ENCODE data around the gene PLBD2.

Gene PLBD2

GRCh38 chr12:113418213-113418879 lies 60.0 kb downstream of the PLBD2 start:
- Histone ChIP-seq H3K9me3 (ENCODE audit: control extremely low read depth in 1 of 5, control insufficient read depth in 4 of 5, insufficient read depth in 2 of 5, low read depth in 1 of 5, low read length in 4 of 5) (no peaks in the 10 kb centered on the region), H3K27me3 (replicated peaks in 2 of 5; ENCODE audit: control insufficient read depth in 4 of 5, insufficient read depth in 5 of 5, low read length in 4 of 5) (no peaks in the 10 kb centered on the region), H3K4me3 (ENCODE audit: control insufficient read depth in 1 of 7, extremely low read depth in 1 of 7, insufficient read depth in 4 of 7, low read depth in 2 of 7, low read length in 6 of 7) (no peak overlapping the region), H3K27ac (ENCODE audit: insufficient read depth in 1 of 2, low read depth in 1 of 2, low read length in 2 of 2, poor library complexity in 1 of 2, severe bottlenecking in 2 of 2) (no peak overlapping the region), H3K36me3 (ENCODE audit: control insufficient read depth in 4 of 4, insufficient read depth in 4 of 4, low read length in 3 of 4) (no peaks in the 10 kb centered on the region), H3K4me1 (ENCODE audit: control extremely low read depth in 1 of 4, control insufficient read depth in 4 of 4, insufficient read depth in 4 of 4, low read length in 3 of 4) (peaks cover 0 to 42% (median 29%) of the 10 kb centered on the region in 4 experiments)
- 98% methylated on average over 7 of the region's 13 CpGs for WGBS (ENCODE audit: insufficient coverage)
- ChIA-PET CTCF (interaction anchor here (1.5 kb wide), 1 partner anchor 12 kb away, joined by 7 read pairs; no protein-coding TSS in a partner anchor), POLR2A (no interaction called here)
- DNase-seq, result no peak

- H3K27me3 ChIP-seq (replicated peaks in 2 of 5; ENCODE audit: control insufficient read depth in 4 of 5, insufficient read depth in 5 of 5, low read length in 4 of 5), result no peaks in the 10 kb centered on the region
- H3K27ac ChIP-seq (ENCODE audit: insufficient read depth in 1 of 2, low read depth in 1 of 2, low read length in 2 of 2, poor library complexity in 1 of 2, severe bottlenecking in 2 of 2), result peak overlapping the region in 1 of 2 experiments; percentile 86
- WGBS (ENCODE audit: insufficient coverage), result 100% methylated on average over 1 of the region's 2 CpGs
- H3K4me1 ChIP-seq (ENCODE audit: control extremely low read depth in 1 of 4, control insufficient read depth in 4 of 4, insufficient read depth in 4 of 4, low read length in 3 of 4), result peaks cover 0 to 36% (median 31%) of the 10 kb centered on the region in 4 experiments
- no peak overlapping the region for H3K4me3 ChIP-seq (ENCODE audit: control insufficient read depth in 1 of 7, extremely low read depth in 1 of 7, insufficient read depth in 4 of 7, low read depth in 2 of 7, low read length in 6 of 7)
- POLR2A ChIA-PET, result no interaction called here
- DNase-seq, result peak in 1 of 3 donors; percentile 30
- H3K9me3 ChIP-seq (ENCODE audit: control extremely low read depth in 1 of 5, control insufficient read depth in 4 of 5, insufficient read depth in 2 of 5, low read depth in 1 of 5, low read length in 4 of 5), result no peaks in the 10 kb centered on the region
- CTCF ChIA-PET, result interaction anchor here (1.2 to 1.9 kb wide), 2 partner anchors 17 to 188 kb away, joined by 3 to 4 read pairs; partner anchors contain the start of gene SDS
- peaks cover 0 to 4% (median 3%) of the 10 kb centered on the region in 4 experiments for H3K36me3 ChIP-seq (ENCODE audit: control insufficient read depth in 4 of 4, insufficient read depth in 4 of 4, low read length in 3 of 4)
Observed at GRCh38 chr12:113420996-113421595, 62.7 kb downstream of the PLBD2 start.

- Histone ChIP-seq H3K36me3 (ENCODE audit: control insufficient read depth in 4 of 4, insufficient read depth in 4 of 4, low read length in 3 of 4) (peaks cover 0 to 4% (median 3%) of the 10 kb centered on the region in 4 experiments), H3K9me3 (ENCODE audit: control extremely low read depth in 1 of 5, control insufficient read depth in 4 of 5, insufficient read depth in 2 of 5, low read depth in 1 of 5, low read length in 4 of 5) (no peaks in the 10 kb centered on the region), H3K4me1 (ENCODE audit: control extremely low read depth in 1 of 4, control insufficient read depth in 4 of 4, insufficient read depth in 4 of 4, low read length in 3 of 4) (peaks cover 0 to 31% (median 25%) of the 10 kb centered on the region in 4 experiments), H3K27me3 (replicated peaks in 2 of 5; ENCODE audit: control insufficient read depth in 4 of 5, insufficient read depth in 5 of 5, low read length in 4 of 5) (no peaks in the 10 kb centered on the region), H3K27ac (ENCODE audit: insufficient read depth in 1 of 2, low read depth in 1 of 2, low read length in 2 of 2, poor library complexity in 1 of 2, severe bottlenecking in 2 of 2) (peak within 1 kb of the TSS; percentile 56 to 86), H3K4me3 (ENCODE audit: control insufficient read depth in 1 of 7, extremely low read depth in 1 of 7, insufficient read depth in 4 of 7, low read depth in 2 of 7, low read length in 6 of 7) (peak within 1 kb of the TSS; percentile 25 to 82 (median 69))
- POLR2A ChIA-PET, result interaction anchor here (0.7 to 0.9 kb wide), 2 partner anchors 14 to 541 kb away, joined by 4 to 6 read pairs; no protein-coding TSS in a partner anchor
- 3% methylated on average over 11 of the region's 13 CpGs for WGBS (ENCODE audit: insufficient coverage)
- CTCF ChIA-PET, result interaction anchor here (0.5 to 1.5 kb wide), 3 partner anchors 13 to 127 kb away, joined by 3 to 5 read pairs (median 4); no protein-coding TSS in a partner anchor
- peak; percentile 84 to 96 (median 94) for DNase-seq
Observed at GRCh38 chr12:113422030-113422885, 63.9 kb downstream of the PLBD2 start, which contains the start of gene SDSL. TSS of gene SDSL (plus strand) at chr12:113422380. CDS start at chr12:113427983, 5,603 bp downstream.

- CTCF ChIA-PET, result interaction anchor here (1.2 to 1.5 kb wide), 2 partner anchors 13 to 128 kb away, joined by 3 to 5 read pairs; no protein-coding TSS in a partner anchor
- WGBS (ENCODE audit: insufficient coverage), result 96% methylated on average over 6 of the region's 6 CpGs
- H3K4me1 ChIP-seq (ENCODE audit: control extremely low read depth in 1 of 4, control insufficient read depth in 4 of 4, insufficient read depth in 4 of 4, low read length in 3 of 4), result peaks cover 0 to 31% (median 25%) of the 10 kb centered on the region in 4 experiments
- H3K27ac ChIP-seq (ENCODE audit: insufficient read depth in 1 of 2, low read depth in 1 of 2, low read length in 2 of 2, poor library complexity in 1 of 2, severe bottlenecking in 2 of 2), result peak overlapping the region; percentile 56 to 86
- no peaks in the 10 kb centered on the region for H3K27me3 ChIP-seq (replicated peaks in 2 of 5; ENCODE audit: control insufficient read depth in 4 of 5, insufficient read depth in 5 of 5, low read length in 4 of 5)
- peaks cover 0 to 4% (median 3%) of the 10 kb centered on the region in 4 experiments for H3K36me3 ChIP-seq (ENCODE audit: control insufficient read depth in 4 of 4, insufficient read depth in 4 of 4, low read length in 3 of 4)
- peak overlapping the region; percentile 25 to 82 (median 69) for H3K4me3 ChIP-seq (ENCODE audit: control insufficient read depth in 1 of 7, extremely low read depth in 1 of 7, insufficient read depth in 4 of 7, low read depth in 2 of 7, low read length in 6 of 7)
- DNase-seq, result peak in 2 of 3 donors; percentile 18 to 44
- H3K9me3 ChIP-seq (ENCODE audit: control extremely low read depth in 1 of 5, control insufficient read depth in 4 of 5, insufficient read depth in 2 of 5, low read depth in 1 of 5, low read length in 4 of 5), result no peaks in the 10 kb centered on the region
- POLR2A ChIA-PET, result no interaction called here
Observed at GRCh38 chr12:113422886-113423669, 64.7 kb downstream of the PLBD2 start.

- POLR2A ChIA-PET, result no interaction called here
- Histone ChIP-seq H3K27me3 (replicated peaks in 2 of 5; ENCODE audit: control insufficient read depth in 4 of 5, insufficient read depth in 5 of 5, low read length in 4 of 5) (no peaks in the 10 kb centered on the region), H3K9me3 (ENCODE audit: control extremely low read depth in 1 of 5, control insufficient read depth in 4 of 5, insufficient read depth in 2 of 5, low read depth in 1 of 5, low read length in 4 of 5) (no peaks in the 10 kb centered on the region), H3K36me3 (ENCODE audit: control insufficient read depth in 4 of 4, insufficient read depth in 4 of 4, low read length in 3 of 4) (peaks cover 0 to 4% (median 3%) of the 10 kb centered on the region in 4 experiments), H3K4me3 (ENCODE audit: control insufficient read depth in 1 of 7, extremely low read depth in 1 of 7, insufficient read depth in 4 of 7, low read depth in 2 of 7, low read length in 6 of 7) (no peak overlapping the region), H3K27ac (ENCODE audit: insufficient read depth in 1 of 2, low read depth in 1 of 2, low read length in 2 of 2, poor library complexity in 1 of 2, severe bottlenecking in 2 of 2) (no peak overlapping the region), H3K4me1 (ENCODE audit: control extremely low read depth in 1 of 4, control insufficient read depth in 4 of 4, insufficient read depth in 4 of 4, low read length in 3 of 4) (peaks cover 0 to 31% (median 25%) of the 10 kb centered on the region in 4 experiments)
- no peak for DNase-seq
- WGBS (ENCODE audit: insufficient coverage), result 100% methylated on average over 1 of the region's 1 CpG
- CTCF ChIA-PET, result interaction anchor here (0.6 to 2.3 kb wide), 18 partner anchors 10 to 318 kb away, joined by 3 to 11 read pairs (median 4); partner anchors contain the start of genes SDS and SLC8B1
Observed at GRCh38 chr12:113424456-113424855, 66.1 kb downstream of the PLBD2 start.
